HTERT RPE-1 (cell line): ENCODE data around the gene DSC2.
"Not testable (repeated sequence)": the region's sequence is repeated elsewhere in the genome, so short reads cannot be mapped to it uniquely, and the experiment has no call there.

Source experiments
- in situ Hi-C: fragments of 300-500 bp; cut with MboI; formaldehyde crosslinking; loops from 4 replicates; pipeline ENCODE4 v1.14.3; 2020; ENCODE audit warnings: low sequenced_read_pairs

DSC2 gene

GRCh38 chr18:31045599-31045998, 56.6 kb downstream of the DSC2 start:
- in situ Hi-C loops, result no loop called here

- in situ Hi-C loops, result no loop called here
These were observed 57.3 kb downstream of the DSC2 start for GRCh38 chr18:31044926-31045325.

DNA sequence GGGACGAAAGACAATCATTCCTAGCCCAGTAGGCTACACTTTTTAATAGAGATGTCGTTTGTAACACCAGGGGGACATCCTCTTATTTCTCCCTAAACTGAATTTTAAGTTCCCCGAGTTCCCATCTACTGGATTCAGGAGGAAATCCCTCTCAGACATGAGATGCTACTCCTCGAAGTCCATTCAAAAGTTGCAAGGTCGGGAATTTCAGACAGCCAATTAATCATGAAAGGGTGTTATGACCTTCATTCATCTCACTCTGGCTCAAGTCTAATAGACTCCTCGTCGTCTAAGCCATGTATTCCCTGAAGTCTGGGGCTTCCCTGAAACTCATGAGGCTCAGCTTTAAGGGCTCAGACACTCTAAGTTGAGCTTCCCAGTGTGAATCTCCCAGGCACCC, 58.5 kb downstream of the DSC2 start:
- in situ Hi-C loops, result no loop called here

DNA sequence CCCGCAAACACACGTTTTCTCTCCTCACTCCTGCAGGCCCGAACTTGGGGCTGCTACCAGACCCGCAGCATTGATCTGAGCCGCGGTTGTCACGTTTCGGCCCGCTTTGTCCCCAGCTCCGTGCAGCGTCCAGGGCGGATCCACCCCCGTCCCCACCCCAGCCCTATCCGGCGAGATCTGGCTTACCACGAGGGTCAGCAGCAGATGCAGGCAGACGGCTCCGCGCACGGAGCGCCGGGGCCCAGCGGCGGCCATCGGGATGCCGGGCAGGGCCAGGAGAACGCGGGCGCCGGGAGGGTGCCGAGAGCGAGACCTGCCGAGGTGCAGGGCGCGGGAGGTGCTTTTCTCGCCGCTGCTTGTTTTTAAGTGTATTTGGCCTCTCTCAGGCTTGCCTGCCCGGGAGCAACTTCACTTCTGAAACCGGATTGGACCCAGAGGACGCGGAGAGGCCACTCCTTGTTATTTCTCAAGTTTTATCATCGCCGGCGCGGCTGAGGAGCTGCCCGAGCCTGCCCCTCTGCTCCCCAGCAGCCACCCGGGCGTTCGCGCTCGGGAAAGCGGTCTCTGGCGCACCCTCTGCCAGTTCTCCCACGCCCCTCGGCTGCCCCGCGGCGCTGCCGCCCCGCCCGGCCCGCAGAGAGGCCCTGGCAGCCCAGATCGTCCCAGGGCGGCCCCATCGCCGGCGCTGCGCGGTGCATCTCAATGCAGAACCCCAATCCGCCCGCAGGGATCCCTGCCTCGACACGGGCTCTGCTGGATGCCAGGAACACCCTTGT, 59.6 kb downstream of the DSC2 start, which contains the start of gene DSC3:
DSC3 (minus strand) TSS at position 337 of the 776 bp plus-strand sequence; CDS start at position 255, 82 bp downstream.
- in situ Hi-C loops, result no loop called here

- in situ Hi-C loops, result no loop called here
These were observed 60.2 kb downstream of the DSC2 start for GRCh38 chr18:31042084-31042405.

GRCh38 chr18:31041271-31042083, 60.7 kb downstream of the DSC2 start:
- in situ Hi-C loops, result no loop called here

GRCh38 chr18:31040686-31041270, 61.4 kb downstream of the DSC2 start:
- in situ Hi-C loops, result no loop called here

DNA sequence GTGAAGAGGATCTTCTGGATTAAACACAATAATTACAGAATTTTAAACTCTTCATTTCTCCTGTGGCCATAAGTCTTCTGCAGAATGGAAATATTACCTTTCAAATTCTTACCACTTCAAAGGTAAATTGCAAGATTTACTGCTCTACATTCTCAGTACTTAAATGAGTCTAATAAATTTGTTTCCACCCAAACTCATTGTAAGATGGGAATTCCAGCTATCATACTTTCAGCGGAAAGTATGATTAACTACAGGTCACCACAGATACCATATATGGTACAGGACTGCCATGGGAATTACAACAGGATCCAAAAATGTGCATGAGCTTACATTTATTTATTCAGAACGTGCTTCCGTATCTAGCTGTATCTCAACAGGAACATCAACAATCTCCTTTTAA, 62.8 kb downstream of the DSC2 start:
- in situ Hi-C loops, result no loop called here

DNA sequence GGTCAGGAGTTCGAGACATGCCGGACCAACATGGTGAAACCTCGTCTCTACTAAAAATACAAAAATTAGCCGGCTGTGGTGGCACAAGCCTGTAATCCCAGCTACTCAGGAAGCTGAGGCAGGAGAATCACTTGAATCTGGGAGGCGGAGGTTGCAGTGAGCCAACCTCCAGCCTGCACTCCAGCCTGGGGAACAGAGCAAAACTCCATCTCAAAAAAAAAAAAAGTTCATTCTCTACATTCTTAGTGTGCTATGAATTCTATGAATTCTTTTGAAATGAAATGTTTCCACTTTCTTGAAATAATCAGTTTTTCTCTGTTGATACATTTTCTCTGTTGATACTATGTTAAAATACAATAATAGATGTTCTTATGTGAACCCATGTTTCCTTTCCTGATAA, 64.5 kb downstream of the DSC2 start:
- in situ Hi-C loops, result not testable (repeated sequence)

DNA sequence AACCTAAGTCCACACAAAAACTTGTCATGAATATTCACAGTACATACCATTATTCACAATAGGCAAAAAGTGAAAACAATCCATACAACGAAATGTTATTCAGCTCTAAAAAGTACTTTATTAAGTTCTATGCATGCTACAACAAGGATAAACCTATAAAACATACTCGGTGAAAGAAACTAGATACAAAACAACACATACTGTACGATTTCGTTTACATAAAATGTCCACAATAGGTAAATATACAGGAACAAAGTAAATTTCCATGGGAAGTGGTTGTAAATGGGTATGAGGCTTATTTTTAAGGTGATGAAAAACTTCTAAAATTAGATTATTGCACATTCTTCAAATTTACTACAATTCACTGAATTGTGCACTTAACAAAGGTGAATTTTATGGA, 67.7 kb downstream of the DSC2 start:
- in situ Hi-C loops, result no loop called here

DNA sequence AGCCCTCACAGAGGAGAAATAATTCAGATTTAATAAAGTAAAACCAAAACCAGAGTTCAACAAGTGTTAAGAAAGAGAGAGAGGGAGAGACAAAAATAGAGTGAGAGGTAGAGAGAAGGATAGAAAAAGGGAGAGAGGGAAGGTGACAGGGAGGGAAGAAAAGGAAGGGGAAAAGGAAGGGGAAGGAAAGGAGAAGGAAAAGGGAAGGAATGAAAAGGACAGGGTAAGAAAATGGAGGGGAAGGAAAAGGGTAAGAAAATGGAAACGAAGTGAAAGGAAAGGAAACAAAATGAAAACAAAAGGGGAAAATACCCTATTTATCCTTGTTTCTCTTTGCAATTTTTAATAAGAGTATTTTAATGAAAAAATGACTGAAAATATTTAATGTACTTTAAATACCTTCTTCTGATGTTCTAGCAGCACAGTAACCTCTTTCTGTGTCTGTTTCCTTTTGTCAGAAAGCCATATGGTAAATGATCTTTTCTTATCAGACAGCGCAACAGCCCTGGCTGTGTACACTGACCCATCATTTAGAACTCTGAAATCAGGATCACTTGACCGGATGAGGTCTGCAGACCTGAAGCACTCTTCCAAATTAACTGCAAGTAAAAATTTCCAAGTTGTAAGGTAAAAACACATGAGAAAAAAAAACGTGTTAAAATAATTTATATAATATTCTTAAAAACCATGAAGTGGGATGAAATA, 71.5 kb downstream of the DSC2 start:
- in situ Hi-C loops, result no loop called here

DNA sequence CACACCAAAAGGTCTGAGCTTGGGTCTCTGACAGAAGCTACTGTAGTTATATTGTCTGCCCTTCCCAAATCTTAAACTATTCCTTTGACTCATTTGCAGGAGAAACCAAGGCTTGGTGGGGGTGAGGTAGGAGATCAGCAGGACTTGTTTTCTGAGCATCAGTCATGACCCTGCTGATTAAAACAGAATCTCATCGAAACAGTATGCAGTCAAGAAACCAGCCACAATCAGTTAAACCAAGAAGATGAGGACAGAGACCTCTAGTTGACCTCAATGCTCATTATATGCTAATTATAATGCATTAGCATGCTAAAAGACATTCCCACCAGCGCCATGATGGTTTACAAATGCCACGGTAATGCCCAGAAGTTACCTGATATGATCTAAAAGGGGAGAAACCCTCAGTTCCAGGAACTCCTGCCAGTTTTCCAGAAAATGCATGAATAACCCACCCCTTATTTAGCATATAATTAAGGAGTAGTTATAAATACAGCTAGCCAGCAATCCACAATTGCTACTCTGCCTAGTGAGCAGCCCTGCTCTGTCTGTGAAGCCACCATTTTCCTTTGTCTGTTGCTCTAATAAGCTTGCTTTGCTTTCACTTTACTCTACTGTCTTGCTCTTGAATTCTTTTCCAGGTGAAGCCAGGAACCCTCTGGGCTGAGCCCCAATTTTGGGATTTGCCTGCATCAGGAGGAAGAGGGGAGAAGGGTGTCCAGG, 86.3 kb downstream of the DSC2 start:
- in situ Hi-C loops, result no loop called here

DNA sequence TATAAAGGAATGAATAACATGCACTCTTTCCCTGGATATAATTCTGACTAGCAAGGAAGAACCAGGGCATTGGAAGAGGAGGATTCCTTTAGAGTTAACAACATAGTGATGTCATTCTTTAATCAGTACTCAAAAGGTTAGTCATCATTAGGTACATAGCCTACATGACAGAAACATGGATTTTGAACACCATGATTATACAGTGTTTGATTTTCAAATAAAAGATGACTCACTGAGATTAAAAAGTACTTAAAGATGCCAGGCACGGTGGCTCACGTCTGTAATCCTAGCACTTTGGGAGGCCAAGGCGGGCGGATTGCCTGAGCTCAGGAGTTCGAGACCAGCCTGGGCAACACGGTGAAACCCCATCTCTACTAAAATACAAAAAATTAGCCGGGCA, 90.8 kb downstream of the DSC2 start:
- in situ Hi-C loops, result not testable (repeated sequence)

GRCh38 chr18:31010601-31011000, 91.6 kb downstream of the DSC2 start:
- in situ Hi-C loops, result no loop called here
